CD8-positive, alpha-beta memory T cell (primary cell): ENCODE results near the gene GANAB. TPM values are rescaled to one million over a fixed set of nuclear protein-coding genes. Genes with fewer than 3 reads are reported as not detected.
"Not testable (repeated sequence)": the region's sequence is repeated elsewhere in the genome, so short reads cannot be mapped to it uniquely, and the experiment has no call there.

Experiments
- CTCF ChIA-PET: fragments of 350-600 bp; sonication (Branson Sonifier 250); formaldehyde crosslinking; loops from one replicate; lab custom pipeline; 2021; ENCODE audit warnings: antibody characterized with exemption; lab: Charles Lee
- POLR2A ChIA-PET: fragments of 350-600 bp; sonication (Branson Sonifier 250); formaldehyde crosslinking; loops from one replicate; lab custom pipeline; 2021; ENCODE audit warnings: antibody characterized with exemption; lab: Charles Lee
- DNase-seq, 5 donors: peaks; one replicate each; pipeline versions ENCODE4 v3.0.0 to v3.0.0-alpha.2; 2020 to 2022; ENCODE audit warnings: mixed read lengths in 1 of 5
- H3K27ac ChIP-seq: one replicate; pipeline ENCODE4 v1.7.0; 2013; ENCODE audit warnings: low read depth, mild to moderate bottlenecking, low read length, moderate library complexity
- H3K27me3 ChIP-seq: 2 replicates; pipeline ENCODE4 v1.7.0; 2013; ENCODE audit warnings: low read length, mild to moderate bottlenecking; ENCODE audit not compliant: insufficient read depth, poor library complexity, severe bottlenecking
- H3K36me3 ChIP-seq: 2 replicates; pipeline ENCODE4 v1.7.0; 2013; ENCODE audit warnings: mild to moderate bottlenecking, low read length, moderate library complexity; ENCODE audit not compliant: insufficient read depth
- H3K4me1 ChIP-seq: 2 replicates; pipeline ENCODE4 v1.7.0; 2013; ENCODE audit warnings: mild to moderate bottlenecking, low read length, moderate library complexity; ENCODE audit not compliant: insufficient read depth
- H3K4me3 ChIP-seq: 2 replicates; pipeline ENCODE4 v1.7.0; 2013; ENCODE audit warnings: mild to moderate bottlenecking, low read length
- H3K9me3 ChIP-seq: 2 replicates; pipeline ENCODE4 v1.7.0; 2013; ENCODE audit warnings: mild to moderate bottlenecking, low read length
- H3K27ac Mint-ChIP-seq, 8 donors: one replicate each; pipeline ENCODE4 v1.8.0; 2020 to 2021; ENCODE audit warnings: mixed read lengths in 8 of 8, mild to moderate bottlenecking in 6 of 8, inconsistent platforms in 3 of 8, moderate library complexity in 3 of 8
- H3K27me3 Mint-ChIP-seq, 2 donors: one replicate each; pipeline ENCODE4 v1.8.0; 2020 to 2021; ENCODE audit warnings: mixed read lengths in 2 of 2, mild to moderate bottlenecking in 1 of 2, moderate library complexity in 1 of 2
- H3K36me3 Mint-ChIP-seq, 3 donors: one replicate each; pipeline ENCODE4 v1.8.0; 2020 to 2021; ENCODE audit warnings: mixed read lengths in 3 of 3, inconsistent platforms in 1 of 3, mild to moderate bottlenecking in 1 of 3
- H3K4me1 Mint-ChIP-seq, 3 donors: one replicate each; pipeline ENCODE4 v1.8.0; 2020 to 2021; ENCODE audit warnings: mixed read lengths in 3 of 3, inconsistent platforms in 1 of 3, mild to moderate bottlenecking in 1 of 3
- H3K4me3 Mint-ChIP-seq, 7 donors: one replicate each; pipeline ENCODE4 v1.8.0; 2020 to 2021; ENCODE audit warnings: mixed read lengths in 7 of 7, mild to moderate bottlenecking in 6 of 7, moderate library complexity in 4 of 7, inconsistent platforms in 2 of 7
- H3K9me3 Mint-ChIP-seq, 5 donors: one replicate each; pipeline ENCODE4 v1.8.0; 2020 to 2022; ENCODE audit warnings: mixed read lengths in 5 of 5, mild to moderate bottlenecking in 3 of 5, moderate library complexity in 2 of 5, inconsistent platforms in 1 of 5
- polyA plus RNA-seq: library from polyadenylated mRNA; unstranded; fragments of 300-500 nt; fragmentation: Illumina TruSeq; gene quantifications from one replicate; pipeline ENCODE4 v1.2.3, GENCODE V29; 2021
- total RNA-seq, 2 experiments: library from RNA; stranded (reverse); gene quantifications; one replicate each; pipeline ENCODE4 v1.2.3, GENCODE V29; 2021

Gene GANAB
- total and polyA plus RNA-seq, 3 experiments from 2014 or later = 164 to 219 (median 213) TPM

DNA sequence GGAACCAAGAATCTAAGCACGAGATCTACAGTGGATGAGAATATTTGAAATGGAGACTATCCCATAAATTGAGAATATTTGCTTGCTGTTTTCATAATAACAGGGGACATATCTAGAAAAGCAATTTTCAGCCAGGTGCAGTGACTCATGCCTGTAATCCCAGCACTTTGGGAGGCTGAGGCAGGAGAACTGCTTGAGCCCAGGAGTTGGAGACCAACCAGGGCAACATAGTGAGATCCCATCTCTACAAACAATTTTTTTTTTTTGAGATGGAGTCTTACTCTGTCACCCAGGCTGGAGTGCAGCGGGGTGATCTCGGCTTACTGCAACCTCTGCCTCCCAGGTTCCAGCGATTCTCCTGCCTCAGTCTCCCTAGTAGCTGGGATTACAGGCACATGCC, 64.7 kb downstream of the GANAB start:
- not testable (repeated sequence) for H3K27ac ChIP-seq, H3K4me3 Mint-ChIP-seq

DNA sequence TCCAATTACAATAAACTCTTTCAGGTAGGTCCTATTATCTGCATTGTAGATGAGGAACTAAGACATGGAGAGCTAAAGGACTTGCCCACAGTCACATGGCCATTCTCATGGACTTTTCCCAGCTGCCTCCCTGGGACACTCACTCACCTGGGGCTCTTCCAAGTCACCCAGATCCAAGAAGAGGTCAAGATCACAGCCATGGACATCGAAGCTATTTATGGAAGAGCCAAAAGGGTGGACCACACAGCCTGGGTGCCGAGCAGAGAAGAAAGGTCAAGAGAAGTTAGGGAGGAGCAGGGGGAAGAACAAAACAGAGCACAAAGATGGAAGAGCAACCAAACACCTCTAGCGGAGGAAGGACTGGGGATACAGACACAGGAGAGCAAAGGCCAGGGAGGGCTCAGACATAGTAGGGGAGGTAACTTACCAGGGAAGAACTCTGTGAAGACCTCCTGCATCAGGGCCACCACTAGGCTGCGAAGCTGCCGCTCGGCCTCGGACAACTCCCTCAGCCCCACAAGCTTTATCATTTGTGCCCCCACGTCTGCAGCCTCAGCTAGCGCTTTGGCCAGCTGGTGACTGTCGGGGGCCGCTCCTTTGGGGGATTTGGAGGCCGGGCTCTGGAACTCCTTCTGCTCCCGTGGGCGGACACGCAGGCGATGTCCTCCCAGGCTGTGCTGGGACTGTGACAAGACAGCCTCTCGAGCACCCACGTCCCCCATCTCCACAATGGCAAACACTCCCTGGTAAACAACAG, 65.3 kb downstream of the GANAB start:
- no peak for DNase-seq
- Mint-ChIP-seq H3K9me3 (no peaks in the 10 kb centered on the region), H3K4me3 (no peak overlapping the region), H3K36me3 (peaks cover 0 to 57% (median 7%) of the 10 kb centered on the region in 3 donors), H3K27ac (peak overlapping the region in 3 of 8 donors; percentile 30 to 64 (median 53)), H3K27me3 (no peaks in the 10 kb centered on the region), H3K4me1 (peaks cover 0 to 7% (median 6%) of the 10 kb centered on the region in 3 donors)
- H3K27me3 ChIP-seq = no peaks in the 10 kb centered on the region
- no peak overlapping the region for H3K4me3 ChIP-seq
- ChIA-PET CTCF (interaction anchor here (1.0 kb wide), 1 partner anchor 38 kb away, joined by 3 read pairs; no protein-coding TSS in a partner anchor), POLR2A (interaction anchor here (0.7 kb wide), 1 partner anchor 127 kb away, joined by 4 read pairs; no protein-coding TSS in a partner anchor)
- H3K4me1 ChIP-seq = no peaks in the 10 kb centered on the region
- H3K36me3 ChIP-seq = peaks cover 41% of the 10 kb centered on the region
- H3K9me3 ChIP-seq = no peaks in the 10 kb centered on the region
- H3K27ac ChIP-seq = no peak overlapping the region

More for the DNA sequence above, 64.7 kb downstream of the GANAB start:
- H3K4me1 ChIP-seq, H3K4me3 ChIP-seq, H3K27me3 Mint-ChIP-seq, H3K9me3 ChIP-seq, CTCF ChIA-PET, H3K27me3 ChIP-seq, DNase-seq, H3K9me3 Mint-ChIP-seq, H3K4me1 Mint-ChIP-seq, H3K27ac Mint-ChIP-seq, POLR2A ChIA-PET: not testable (repeated sequence)
- H3K36me3 Mint-ChIP-seq = peaks cover 0 to 54% (median 9%) of the 10 kb centered on the region in 3 donors
- H3K36me3 ChIP-seq = peaks cover 39% of the 10 kb centered on the region

- peaks cover 6 to 16% (median 12%) of the 10 kb centered on the region in 3 donors for H3K4me1 Mint-ChIP-seq
- no peaks in the 10 kb centered on the region for H3K27me3 Mint-ChIP-seq
- CTCF ChIA-PET = no interaction called here
- Histone ChIP-seq H3K27ac (no peak overlapping the region), H3K4me3 (no peak overlapping the region), H3K9me3 (no peaks in the 10 kb centered on the region), H3K4me1 (peaks cover 8% of the 10 kb centered on the region), H3K27me3 (no peaks in the 10 kb centered on the region), H3K36me3 (peaks cover 38% of the 10 kb centered on the region)
- no peaks in the 10 kb centered on the region for H3K9me3 Mint-ChIP-seq
- POLR2A ChIA-PET = no interaction called here
- H3K36me3 Mint-ChIP-seq = peaks cover 0 to 62% (median 6%) of the 10 kb centered on the region in 3 donors
- H3K4me3 Mint-ChIP-seq = no peak overlapping the region
- DNase-seq = no peak
- no peak overlapping the region for H3K27ac Mint-ChIP-seq
These were observed 67.2 kb downstream of the GANAB start for GRCh38 chr11:62579252-62579651.

- Mint-ChIP-seq H3K27me3 (no peaks in the 10 kb centered on the region), H3K4me1 (peaks cover 13 to 19% (median 19%) of the 10 kb centered on the region in 3 donors), H3K4me3 (no peak overlapping the region), H3K36me3 (peaks cover 0 to 65% (median 6%) of the 10 kb centered on the region in 3 donors), H3K9me3 (no peaks in the 10 kb centered on the region), H3K27ac (peak overlapping the region in 1 of 8 donors; percentile 61)
- POLR2A ChIA-PET = no interaction called here
- no peaks in the 10 kb centered on the region for H3K27me3 ChIP-seq
- DNase-seq = peak in 1 of 5 donors; percentile 38
- CTCF ChIA-PET = no interaction called here
- no peak overlapping the region for H3K4me3 ChIP-seq
- H3K27ac ChIP-seq = no peak overlapping the region
- peaks cover 36% of the 10 kb centered on the region for H3K36me3 ChIP-seq
- H3K9me3 ChIP-seq = no peaks in the 10 kb centered on the region
- peaks cover 8% of the 10 kb centered on the region for H3K4me1 ChIP-seq
These were observed 67.9 kb downstream of the GANAB start for GRCh38 chr11:62578541-62578940.

- Mint-ChIP-seq H3K27ac (peak overlapping the region in 1 of 8 donors; percentile 29), H3K27me3 (no peaks in the 10 kb centered on the region), H3K4me3 (peak overlapping the region in 1 of 7 donors; percentile 9), H3K4me1 (peaks cover 27 to 32% (median 31%) of the 10 kb centered on the region in 3 donors), H3K36me3 (peaks cover 0 to 73% (median 8%) of the 10 kb centered on the region in 3 donors), H3K9me3 (no peaks in the 10 kb centered on the region)
- H3K9me3 ChIP-seq = no peaks in the 10 kb centered on the region
- peaks cover 28% of the 10 kb centered on the region for H3K36me3 ChIP-seq
- ChIA-PET CTCF (no interaction called here), POLR2A (no interaction called here)
- H3K4me3 ChIP-seq = no peak overlapping the region
- H3K4me1 ChIP-seq = peaks cover 15% of the 10 kb centered on the region
- H3K27ac ChIP-seq = no peak overlapping the region
- H3K27me3 ChIP-seq = no peaks in the 10 kb centered on the region
- DNase-seq = peak in 1 of 5 donors; percentile 25
These were observed 69.2 kb downstream of the GANAB start for GRCh38 chr11:62577046-62577714.

GRCh38 chr11:62575837-62576236, 70.6 kb downstream of the GANAB start:
- POLR2A ChIA-PET = interaction anchor here (0.9 to 2.3 kb wide), 3 partner anchors 20 to 89 kb away, joined by 4 to 20 read pairs (median 4); partner anchors contain the start of genes C11orf98, CSKMT and GANAB
- H3K27ac Mint-ChIP-seq = peak overlapping the region in 4 of 8 donors; percentile 42 to 90 (median 86)

GRCh38 chr11:62575156-62575555, 71.3 kb downstream of the GANAB start:
- DNase-seq = peak in 1 of 5 donors; percentile 44
- Histone ChIP-seq H3K27ac (no peak overlapping the region), H3K4me1 (peaks cover 24% of the 10 kb centered on the region), H3K4me3 (peak overlapping the region; percentile 94), H3K27me3 (no peaks in the 10 kb centered on the region), H3K9me3 (no peaks in the 10 kb centered on the region), H3K36me3 (peaks cover 31% of the 10 kb centered on the region)
- no peaks in the 10 kb centered on the region for H3K9me3 Mint-ChIP-seq
- ChIA-PET POLR2A (interaction anchor here (0.9 to 2.3 kb wide), 6 partner anchors 13 to 90 kb away, joined by 4 to 49 read pairs (median 5); partner anchors contain the start of genes C11orf98, CSKMT, GANAB and INTS5), CTCF (interaction anchor here (0.7 to 2.8 kb wide), 7 partner anchors 13 to 150 kb away, joined by 3 to 17 read pairs (median 6); partner anchors contain the start of gene TUT1)
- H3K36me3 Mint-ChIP-seq = peaks cover 10 to 79% (median 13%) of the 10 kb centered on the region in 3 donors
- peaks cover 43 to 50% (median 46%) of the 10 kb centered on the region in 3 donors for H3K4me1 Mint-ChIP-seq
- peak overlapping the region; percentile 85 to 97 (median 93) for H3K27ac Mint-ChIP-seq
- H3K4me3 Mint-ChIP-seq = peak overlapping the region; percentile 90 to 98 (median 96)
- H3K27me3 Mint-ChIP-seq = no peaks in the 10 kb centered on the region

More at GRCh38 chr11:62575837-62576236, 70.6 kb downstream of the GANAB start:
- Histone ChIP-seq H3K4me3 (no peak overlapping the region), H3K4me1 (peaks cover 24% of the 10 kb centered on the region), H3K27me3 (no peaks in the 10 kb centered on the region), H3K27ac (no peak overlapping the region), H3K9me3 (no peaks in the 10 kb centered on the region), H3K36me3 (peaks cover 29% of the 10 kb centered on the region)
- DNase-seq = peak in 1 of 5 donors; percentile 43
- Mint-ChIP-seq H3K4me1 (peaks cover 40 to 44% (median 40%) of the 10 kb centered on the region in 3 donors), H3K27me3 (no peaks in the 10 kb centered on the region), H3K4me3 (peak overlapping the region in 6 of 7 donors; percentile 50 to 95 (median 72)), H3K9me3 (no peaks in the 10 kb centered on the region), H3K36me3 (peaks cover 8 to 77% (median 13%) of the 10 kb centered on the region in 3 donors)
- CTCF ChIA-PET = interaction anchor here (1.6 to 2.8 kb wide), 2 partner anchors 16 to 118 kb away, joined by 3 to 17 read pairs; partner anchors contain the start of gene TUT1
